ENCODE results near the gene MXI1. TPM values are rescaled to one million over a fixed set of nuclear protein-coding genes. Genes with fewer than 3 reads are reported as not detected.

Gene MXI1
- total RNA-seq, 1 experiment from 2014 or later = 16.6 TPM

DNA sequence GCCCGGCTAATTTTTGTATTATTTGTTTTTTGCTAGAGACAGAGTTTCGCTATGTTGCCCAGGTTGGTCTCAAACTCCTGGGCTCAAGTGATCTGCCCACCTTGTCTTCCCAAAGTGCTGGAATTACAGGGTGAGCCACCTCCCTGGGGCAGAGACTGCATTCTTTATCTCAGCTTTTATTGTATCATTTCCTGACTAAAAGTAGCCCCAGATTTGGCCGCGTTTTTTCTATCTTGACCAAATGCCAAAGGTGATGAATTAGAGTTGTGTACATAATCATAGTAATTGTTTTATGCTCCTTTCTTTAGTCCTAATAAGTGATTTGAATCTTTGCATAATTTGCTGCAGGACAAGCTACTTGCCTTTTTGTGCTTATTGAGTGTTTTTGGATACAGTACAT lies 100.4 kb downstream of the MXI1 start:
- ATAC-seq (no peak), DNase-seq (ENCODE audit: low spot score) (no peak)
- TF ChIP-seq, protein P1, sequence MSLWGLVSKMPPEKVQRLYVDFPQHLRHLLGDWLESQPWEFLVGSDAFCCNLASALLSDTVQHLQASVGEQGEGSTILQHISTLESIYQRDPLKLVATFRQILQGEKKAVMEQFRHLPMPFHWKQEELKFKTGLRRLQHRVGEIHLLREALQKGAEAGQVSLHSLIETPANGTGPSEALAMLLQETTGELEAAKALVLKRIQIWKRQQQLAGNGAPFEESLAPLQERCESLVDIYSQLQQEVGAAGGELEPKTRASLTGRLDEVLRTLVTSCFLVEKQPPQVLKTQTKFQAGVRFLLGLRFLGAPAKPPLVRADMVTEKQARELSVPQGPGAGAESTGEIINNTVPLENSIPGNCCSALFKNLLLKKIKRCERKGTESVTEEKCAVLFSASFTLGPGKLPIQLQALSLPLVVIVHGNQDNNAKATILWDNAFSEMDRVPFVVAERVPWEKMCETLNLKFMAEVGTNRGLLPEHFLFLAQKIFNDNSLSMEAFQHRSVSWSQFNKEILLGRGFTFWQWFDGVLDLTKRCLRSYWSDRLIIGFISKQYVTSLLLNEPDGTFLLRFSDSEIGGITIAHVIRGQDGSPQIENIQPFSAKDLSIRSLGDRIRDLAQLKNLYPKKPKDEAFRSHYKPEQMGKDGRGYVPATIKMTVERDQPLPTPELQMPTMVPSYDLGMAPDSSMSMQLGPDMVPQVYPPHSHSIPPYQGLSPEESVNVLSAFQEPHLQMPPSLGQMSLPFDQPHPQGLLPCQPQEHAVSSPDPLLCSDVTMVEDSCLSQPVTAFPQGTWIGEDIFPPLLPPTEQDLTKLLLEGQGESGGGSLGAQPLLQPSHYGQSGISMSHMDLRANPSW (CRISPR knock-in tag; conservative IDR thresholded peaks at IDR 0.05; ENCODE audit: low read depth) = no peak
- TF ChIP-seq, protein P2, sequence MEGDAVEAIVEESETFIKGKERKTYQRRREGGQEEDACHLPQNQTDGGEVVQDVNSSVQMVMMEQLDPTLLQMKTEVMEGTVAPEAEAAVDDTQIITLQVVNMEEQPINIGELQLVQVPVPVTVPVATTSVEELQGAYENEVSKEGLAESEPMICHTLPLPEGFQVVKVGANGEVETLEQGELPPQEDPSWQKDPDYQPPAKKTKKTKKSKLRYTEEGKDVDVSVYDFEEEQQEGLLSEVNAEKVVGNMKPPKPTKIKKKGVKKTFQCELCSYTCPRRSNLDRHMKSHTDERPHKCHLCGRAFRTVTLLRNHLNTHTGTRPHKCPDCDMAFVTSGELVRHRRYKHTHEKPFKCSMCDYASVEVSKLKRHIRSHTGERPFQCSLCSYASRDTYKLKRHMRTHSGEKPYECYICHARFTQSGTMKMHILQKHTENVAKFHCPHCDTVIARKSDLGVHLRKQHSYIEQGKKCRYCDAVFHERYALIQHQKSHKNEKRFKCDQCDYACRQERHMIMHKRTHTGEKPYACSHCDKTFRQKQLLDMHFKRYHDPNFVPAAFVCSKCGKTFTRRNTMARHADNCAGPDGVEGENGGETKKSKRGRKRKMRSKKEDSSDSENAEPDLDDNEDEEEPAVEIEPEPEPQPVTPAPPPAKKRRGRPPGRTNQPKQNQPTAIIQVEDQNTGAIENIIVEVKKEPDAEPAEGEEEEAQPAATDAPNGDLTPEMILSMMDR (IDR thresholded peaks at IDR 0.05) = no peak
- TF ChIP-seq SMAD4 (CRISPR knock-in tag; IDR thresholded peaks at IDR 0.05) (no peak), ZBTB21 (CRISPR knock-in tag; IDR thresholded peaks at IDR 0.05; ENCODE audit: borderline replicate concordance) (no peak), NFYB (CRISPR knock-in tag; conservative IDR thresholded peaks at IDR 0.05; ENCODE audit: low read depth) (no peak), ZNF121 (CRISPR knock-in tag; IDR thresholded peaks at IDR 0.05) (no peak), CREM (CRISPR knock-in tag; IDR thresholded peaks at IDR 0.05) (no peak), GRHL2 (CRISPR knock-in tag; IDR thresholded peaks at IDR 0.05; ENCODE audit: insufficient replicate concordance, severe bottlenecking) (no peak), FOXJ3 (CRISPR knock-in tag; IDR thresholded peaks at IDR 0.05; ENCODE audit: borderline replicate concordance) (no peak), CREB1 (CRISPR knock-in tag; IDR thresholded peaks at IDR 0.05) (no peak), SP1 (CRISPR knock-in tag; conservative IDR thresholded peaks at IDR 0.05) (no peak), NFE2L1 (CRISPR knock-in tag; IDR thresholded peaks at IDR 0.05) (no peak), JUN (CRISPR knock-in tag; IDR thresholded peaks at IDR 0.05) (no peak)
- TF ChIP-seq, protein P3, sequence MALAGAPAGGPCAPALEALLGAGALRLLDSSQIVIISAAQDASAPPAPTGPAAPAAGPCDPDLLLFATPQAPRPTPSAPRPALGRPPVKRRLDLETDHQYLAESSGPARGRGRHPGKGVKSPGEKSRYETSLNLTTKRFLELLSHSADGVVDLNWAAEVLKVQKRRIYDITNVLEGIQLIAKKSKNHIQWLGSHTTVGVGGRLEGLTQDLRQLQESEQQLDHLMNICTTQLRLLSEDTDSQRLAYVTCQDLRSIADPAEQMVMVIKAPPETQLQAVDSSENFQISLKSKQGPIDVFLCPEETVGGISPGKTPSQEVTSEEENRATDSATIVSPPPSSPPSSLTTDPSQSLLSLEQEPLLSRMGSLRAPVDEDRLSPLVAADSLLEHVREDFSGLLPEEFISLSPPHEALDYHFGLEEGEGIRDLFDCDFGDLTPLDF (CRISPR knock-in tag; IDR thresholded peaks at IDR 0.05) = no peak
- TF ChIP-seq, protein P4, sequence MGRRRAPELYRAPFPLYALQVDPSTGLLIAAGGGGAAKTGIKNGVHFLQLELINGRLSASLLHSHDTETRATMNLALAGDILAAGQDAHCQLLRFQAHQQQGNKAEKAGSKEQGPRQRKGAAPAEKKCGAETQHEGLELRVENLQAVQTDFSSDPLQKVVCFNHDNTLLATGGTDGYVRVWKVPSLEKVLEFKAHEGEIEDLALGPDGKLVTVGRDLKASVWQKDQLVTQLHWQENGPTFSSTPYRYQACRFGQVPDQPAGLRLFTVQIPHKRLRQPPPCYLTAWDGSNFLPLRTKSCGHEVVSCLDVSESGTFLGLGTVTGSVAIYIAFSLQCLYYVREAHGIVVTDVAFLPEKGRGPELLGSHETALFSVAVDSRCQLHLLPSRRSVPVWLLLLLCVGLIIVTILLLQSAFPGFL (CRISPR knock-in tag; IDR thresholded peaks at IDR 0.05; ENCODE audit: borderline replicate concordance) = no peak
- TF ChIP-seq, protein P5, sequence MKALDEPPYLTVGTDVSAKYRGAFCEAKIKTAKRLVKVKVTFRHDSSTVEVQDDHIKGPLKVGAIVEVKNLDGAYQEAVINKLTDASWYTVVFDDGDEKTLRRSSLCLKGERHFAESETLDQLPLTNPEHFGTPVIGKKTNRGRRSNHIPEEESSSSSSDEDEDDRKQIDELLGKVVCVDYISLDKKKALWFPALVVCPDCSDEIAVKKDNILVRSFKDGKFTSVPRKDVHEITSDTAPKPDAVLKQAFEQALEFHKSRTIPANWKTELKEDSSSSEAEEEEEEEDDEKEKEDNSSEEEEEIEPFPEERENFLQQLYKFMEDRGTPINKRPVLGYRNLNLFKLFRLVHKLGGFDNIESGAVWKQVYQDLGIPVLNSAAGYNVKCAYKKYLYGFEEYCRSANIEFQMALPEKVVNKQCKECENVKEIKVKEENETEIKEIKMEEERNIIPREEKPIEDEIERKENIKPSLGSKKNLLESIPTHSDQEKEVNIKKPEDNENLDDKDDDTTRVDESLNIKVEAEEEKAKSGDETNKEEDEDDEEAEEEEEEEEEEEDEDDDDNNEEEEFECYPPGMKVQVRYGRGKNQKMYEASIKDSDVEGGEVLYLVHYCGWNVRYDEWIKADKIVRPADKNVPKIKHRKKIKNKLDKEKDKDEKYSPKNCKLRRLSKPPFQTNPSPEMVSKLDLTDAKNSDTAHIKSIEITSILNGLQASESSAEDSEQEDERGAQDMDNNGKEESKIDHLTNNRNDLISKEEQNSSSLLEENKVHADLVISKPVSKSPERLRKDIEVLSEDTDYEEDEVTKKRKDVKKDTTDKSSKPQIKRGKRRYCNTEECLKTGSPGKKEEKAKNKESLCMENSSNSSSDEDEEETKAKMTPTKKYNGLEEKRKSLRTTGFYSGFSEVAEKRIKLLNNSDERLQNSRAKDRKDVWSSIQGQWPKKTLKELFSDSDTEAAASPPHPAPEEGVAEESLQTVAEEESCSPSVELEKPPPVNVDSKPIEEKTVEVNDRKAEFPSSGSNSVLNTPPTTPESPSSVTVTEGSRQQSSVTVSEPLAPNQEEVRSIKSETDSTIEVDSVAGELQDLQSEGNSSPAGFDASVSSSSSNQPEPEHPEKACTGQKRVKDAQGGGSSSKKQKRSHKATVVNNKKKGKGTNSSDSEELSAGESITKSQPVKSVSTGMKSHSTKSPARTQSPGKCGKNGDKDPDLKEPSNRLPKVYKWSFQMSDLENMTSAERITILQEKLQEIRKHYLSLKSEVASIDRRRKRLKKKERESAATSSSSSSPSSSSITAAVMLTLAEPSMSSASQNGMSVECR (CRISPR knock-in tag; IDR thresholded peaks at IDR 0.05; ENCODE audit: borderline replicate concordance) = no peak
- TF ChIP-seq, protein P6, sequence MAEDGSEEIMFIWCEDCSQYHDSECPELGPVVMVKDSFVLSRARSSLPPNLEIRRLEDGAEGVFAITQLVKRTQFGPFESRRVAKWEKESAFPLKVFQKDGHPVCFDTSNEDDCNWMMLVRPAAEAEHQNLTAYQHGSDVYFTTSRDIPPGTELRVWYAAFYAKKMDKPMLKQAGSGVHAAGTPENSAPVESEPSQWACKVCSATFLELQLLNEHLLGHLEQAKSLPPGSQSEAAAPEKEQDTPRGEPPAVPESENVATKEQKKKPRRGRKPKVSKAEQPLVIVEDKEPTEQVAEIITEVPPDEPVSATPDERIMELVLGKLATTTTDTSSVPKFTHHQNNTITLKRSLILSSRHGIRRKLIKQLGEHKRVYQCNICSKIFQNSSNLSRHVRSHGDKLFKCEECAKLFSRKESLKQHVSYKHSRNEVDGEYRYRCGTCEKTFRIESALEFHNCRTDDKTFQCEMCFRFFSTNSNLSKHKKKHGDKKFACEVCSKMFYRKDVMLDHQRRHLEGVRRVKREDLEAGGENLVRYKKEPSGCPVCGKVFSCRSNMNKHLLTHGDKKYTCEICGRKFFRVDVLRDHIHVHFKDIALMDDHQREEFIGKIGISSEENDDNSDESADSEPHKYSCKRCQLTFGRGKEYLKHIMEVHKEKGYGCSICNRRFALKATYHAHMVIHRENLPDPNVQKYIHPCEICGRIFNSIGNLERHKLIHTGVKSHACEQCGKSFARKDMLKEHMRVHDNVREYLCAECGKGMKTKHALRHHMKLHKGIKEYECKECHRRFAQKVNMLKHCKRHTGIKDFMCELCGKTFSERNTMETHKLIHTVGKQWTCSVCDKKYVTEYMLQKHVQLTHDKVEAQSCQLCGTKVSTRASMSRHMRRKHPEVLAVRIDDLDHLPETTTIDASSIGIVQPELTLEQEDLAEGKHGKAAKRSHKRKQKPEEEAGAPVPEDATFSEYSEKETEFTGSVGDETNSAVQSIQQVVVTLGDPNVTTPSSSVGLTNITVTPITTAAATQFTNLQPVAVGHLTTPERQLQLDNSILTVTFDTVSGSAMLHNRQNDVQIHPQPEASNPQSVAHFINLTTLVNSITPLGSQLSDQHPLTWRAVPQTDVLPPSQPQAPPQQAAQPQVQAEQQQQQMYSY (CRISPR knock-in tag; IDR thresholded peaks at IDR 0.05) = no peak
- TF ChIP-seq, protein P7, sequence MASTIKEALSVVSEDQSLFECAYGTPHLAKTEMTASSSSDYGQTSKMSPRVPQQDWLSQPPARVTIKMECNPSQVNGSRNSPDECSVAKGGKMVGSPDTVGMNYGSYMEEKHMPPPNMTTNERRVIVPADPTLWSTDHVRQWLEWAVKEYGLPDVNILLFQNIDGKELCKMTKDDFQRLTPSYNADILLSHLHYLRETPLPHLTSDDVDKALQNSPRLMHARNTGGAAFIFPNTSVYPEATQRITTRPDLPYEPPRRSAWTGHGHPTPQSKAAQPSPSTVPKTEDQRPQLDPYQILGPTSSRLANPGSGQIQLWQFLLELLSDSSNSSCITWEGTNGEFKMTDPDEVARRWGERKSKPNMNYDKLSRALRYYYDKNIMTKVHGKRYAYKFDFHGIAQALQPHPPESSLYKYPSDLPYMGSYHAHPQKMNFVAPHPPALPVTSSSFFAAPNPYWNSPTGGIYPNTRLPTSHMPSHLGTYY (CRISPR knock-in tag; IDR thresholded peaks at IDR 0.05) = no peak
- TF ChIP-seq, protein P8, sequence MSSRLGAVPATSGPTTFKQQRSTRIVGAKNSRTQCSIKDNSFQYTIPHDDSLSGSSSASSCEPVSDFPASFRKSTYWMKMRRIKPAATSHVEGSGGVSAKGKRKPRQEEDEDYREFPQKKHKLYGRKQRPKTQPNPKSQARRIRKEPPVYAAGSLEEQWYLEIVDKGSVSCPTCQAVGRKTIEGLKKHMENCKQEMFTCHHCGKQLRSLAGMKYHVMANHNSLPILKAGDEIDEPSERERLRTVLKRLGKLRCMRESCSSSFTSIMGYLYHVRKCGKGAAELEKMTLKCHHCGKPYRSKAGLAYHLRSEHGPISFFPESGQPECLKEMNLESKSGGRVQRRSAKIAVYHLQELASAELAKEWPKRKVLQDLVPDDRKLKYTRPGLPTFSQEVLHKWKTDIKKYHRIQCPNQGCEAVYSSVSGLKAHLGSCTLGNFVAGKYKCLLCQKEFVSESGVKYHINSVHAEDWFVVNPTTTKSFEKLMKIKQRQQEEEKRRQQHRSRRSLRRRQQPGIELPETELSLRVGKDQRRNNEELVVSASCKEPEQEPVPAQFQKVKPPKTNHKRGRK (CRISPR knock-in tag; IDR thresholded peaks at IDR 0.05; ENCODE audit: borderline replicate concordance) = no peak
- ChIA-PET CTCF (interaction anchor here (0.7 to 1.1 kb wide), 3 partner anchors 240 to 321 kb away, joined by 3 read pairs; no protein-coding TSS in a partner anchor), POLR2A (no interaction called here)
- H3K4me1 Mint-ChIP-seq = peaks cover 36% of the 10 kb centered on the region
- H3K27ac Mint-ChIP-seq = no peak overlapping the region
- H3K4me3 Mint-ChIP-seq = no peak overlapping the region
- H3K27me3 Mint-ChIP-seq (ENCODE audit: low read depth) = no peaks in the 10 kb centered on the region
- H3K9me3 Mint-ChIP-seq = no peaks in the 10 kb centered on the region
- peaks cover 12% of the 10 kb centered on the region for H3K36me3 Mint-ChIP-seq

All from WTC11 (cell line).